Upper lobe of right lung (tissue), 1 donor: Measurements from ENCODE around the gene PALB2. TPM values are rescaled to one million over a fixed set of nuclear protein-coding genes. Genes with fewer than 3 reads are reported as not detected.
"Not testable (repeated sequence)": the region's sequence is repeated elsewhere in the genome, so short reads cannot be mapped to it uniquely, and the experiment has no call there.

ENCODE experiments used
- ATAC-seq: fragments of 200-7000 bp; cut with Tn5 transposase; one replicate; pipeline ENCODE4 v1.9.1; 2020; ENCODE audit warnings: mild to moderate bottlenecking, moderate library complexity
- DNase-seq: peaks from one replicate; pipeline ENCODE4 v3.0.0-alpha.2; 2020
- H3K27ac ChIP-seq: fragments of 200-600 bp; one replicate; pipeline ENCODE4 v1.8.0; 2022
- H3K27me3 ChIP-seq: fragments of 200-600 bp; one replicate; pipeline ENCODE4 v1.8.0; 2022; ENCODE audit warnings: mild to moderate bottlenecking
- H3K36me3 ChIP-seq: fragments of 200-600 bp; one replicate; pipeline ENCODE4 v1.8.0; 2022
- H3K4me1 ChIP-seq: fragments of 200-600 bp; one replicate; pipeline ENCODE4 v1.8.0; 2022
- H3K4me3 ChIP-seq: fragments of 200-600 bp; one replicate; pipeline ENCODE4 v1.8.0; 2022; ENCODE audit warnings: mild to moderate bottlenecking
- H3K9me3 ChIP-seq: fragments of 200-600 bp; one replicate; pipeline ENCODE4 v1.8.0; 2022
- intact Hi-C: fragments of 100-400 bp; cut with DNase I; formaldehyde crosslinking; loops from one replicate; pipeline ENCODE4 v1.11.0; 2022
- total RNA-seq: library from RNA; stranded (reverse); fragmentation: NEBNext Ultra II Directional; extraction: Animal tissue kit (Norgen Biotek cat#: 25700); gene quantifications from one replicate; pipeline ENCODE4 v1.2.1, GENCODE V29; 2021
- TF ChIP-seq, protein P1 (sequence below): fragments of 200-600 bp; IDR thresholded peaks from one replicate; pipeline ENCODE4 v1.8.0; 2022; ENCODE audit warnings: antibody characterized with exemption
- donor health status: DM: no; HTN: yes; CAD: no; lungs with severe emphysema.

PALB2 gene
- total RNA-seq, 1 donor from 2014 or later, result 11.7 TPM

DNA sequence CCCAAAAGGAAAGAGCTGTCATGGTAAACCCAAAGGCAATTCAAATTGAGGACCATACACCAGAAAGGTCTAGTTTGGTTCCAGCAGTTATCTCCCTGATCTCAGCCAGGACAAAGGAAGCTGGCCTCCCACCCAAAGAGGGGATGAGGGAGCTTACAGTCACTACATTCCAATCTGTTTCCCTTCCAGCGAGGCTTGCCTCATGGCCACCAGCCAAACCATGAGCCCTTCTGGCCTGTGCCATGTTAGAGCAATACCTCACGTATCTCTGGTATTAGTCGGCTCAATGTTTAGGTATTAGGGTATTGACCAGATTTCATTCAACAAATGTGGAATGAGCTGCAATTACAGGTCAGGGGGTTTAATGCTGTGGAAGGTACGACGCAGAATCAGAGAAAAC is 53.4 kb downstream of the PALB2 start:
- H3K4me3 ChIP-seq, result no peak overlapping the region
- TF ChIP-seq, protein P1, sequence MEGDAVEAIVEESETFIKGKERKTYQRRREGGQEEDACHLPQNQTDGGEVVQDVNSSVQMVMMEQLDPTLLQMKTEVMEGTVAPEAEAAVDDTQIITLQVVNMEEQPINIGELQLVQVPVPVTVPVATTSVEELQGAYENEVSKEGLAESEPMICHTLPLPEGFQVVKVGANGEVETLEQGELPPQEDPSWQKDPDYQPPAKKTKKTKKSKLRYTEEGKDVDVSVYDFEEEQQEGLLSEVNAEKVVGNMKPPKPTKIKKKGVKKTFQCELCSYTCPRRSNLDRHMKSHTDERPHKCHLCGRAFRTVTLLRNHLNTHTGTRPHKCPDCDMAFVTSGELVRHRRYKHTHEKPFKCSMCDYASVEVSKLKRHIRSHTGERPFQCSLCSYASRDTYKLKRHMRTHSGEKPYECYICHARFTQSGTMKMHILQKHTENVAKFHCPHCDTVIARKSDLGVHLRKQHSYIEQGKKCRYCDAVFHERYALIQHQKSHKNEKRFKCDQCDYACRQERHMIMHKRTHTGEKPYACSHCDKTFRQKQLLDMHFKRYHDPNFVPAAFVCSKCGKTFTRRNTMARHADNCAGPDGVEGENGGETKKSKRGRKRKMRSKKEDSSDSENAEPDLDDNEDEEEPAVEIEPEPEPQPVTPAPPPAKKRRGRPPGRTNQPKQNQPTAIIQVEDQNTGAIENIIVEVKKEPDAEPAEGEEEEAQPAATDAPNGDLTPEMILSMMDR, result no peak
- DNase-seq (no peak), ATAC-seq (no peak)
- H3K36me3 ChIP-seq, result peaks cover 84% of the 10 kb centered on the region
- intact Hi-C loops, result no loop called here
- no peaks in the 10 kb centered on the region for H3K9me3 ChIP-seq
- H3K27ac ChIP-seq, result no peak overlapping the region
- no peaks in the 10 kb centered on the region for H3K4me1 ChIP-seq
- H3K27me3 ChIP-seq, result no peaks in the 10 kb centered on the region

DNA sequence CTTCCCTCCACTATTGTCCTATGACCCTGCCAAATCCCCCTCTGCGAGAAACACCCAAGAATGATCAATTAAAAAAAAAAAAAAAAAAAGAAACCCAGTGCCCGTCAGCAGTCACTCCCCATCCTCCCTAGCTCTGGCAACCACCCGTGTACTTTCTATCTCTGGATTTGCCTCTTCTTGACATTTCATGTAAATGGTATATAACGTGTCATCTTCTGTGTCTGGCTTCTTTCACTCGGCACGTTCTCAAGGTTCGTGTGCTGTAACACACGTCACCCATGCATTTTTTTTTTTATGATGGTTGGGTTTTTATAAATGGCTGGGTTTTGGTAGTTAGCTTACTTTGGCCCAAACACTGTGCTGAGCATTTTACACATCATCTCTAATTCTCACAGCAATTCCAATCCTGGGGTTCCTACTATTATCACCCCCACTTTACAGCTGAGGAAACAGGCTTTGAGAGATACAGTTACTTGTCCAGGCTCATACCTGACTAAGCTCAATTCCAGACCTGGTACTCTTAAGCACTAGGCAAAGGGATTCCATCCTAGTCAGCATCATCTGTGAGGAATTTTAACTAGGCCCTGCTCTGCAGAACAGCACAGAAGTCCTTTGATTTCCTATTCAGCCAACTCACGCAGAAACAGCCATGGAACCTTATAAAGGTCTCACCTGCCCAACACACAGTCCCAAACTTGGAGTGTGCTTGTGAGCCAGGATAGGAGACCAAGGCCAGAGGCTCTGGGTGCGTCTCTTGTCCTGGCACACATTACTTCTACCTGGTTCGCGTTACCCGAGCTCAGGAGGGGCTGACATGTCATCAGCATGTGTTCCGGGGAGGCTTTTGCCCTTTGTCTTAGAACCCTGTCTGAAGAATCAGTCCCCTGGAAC is 56.7 kb downstream of the PALB2 start:
- TF ChIP-seq, protein P1, result no peak
- no peaks in the 10 kb centered on the region for H3K9me3 ChIP-seq
- ATAC-seq (no peak), DNase-seq (no peak)
- H3K27ac ChIP-seq, result no peak overlapping the region
- intact Hi-C loops, result no loop called here
- no peaks in the 10 kb centered on the region for H3K27me3 ChIP-seq
- peaks cover 82% of the 10 kb centered on the region for H3K36me3 ChIP-seq
- H3K4me1 ChIP-seq, result no peaks in the 10 kb centered on the region
- H3K4me3 ChIP-seq, result no peak overlapping the region

DNA sequence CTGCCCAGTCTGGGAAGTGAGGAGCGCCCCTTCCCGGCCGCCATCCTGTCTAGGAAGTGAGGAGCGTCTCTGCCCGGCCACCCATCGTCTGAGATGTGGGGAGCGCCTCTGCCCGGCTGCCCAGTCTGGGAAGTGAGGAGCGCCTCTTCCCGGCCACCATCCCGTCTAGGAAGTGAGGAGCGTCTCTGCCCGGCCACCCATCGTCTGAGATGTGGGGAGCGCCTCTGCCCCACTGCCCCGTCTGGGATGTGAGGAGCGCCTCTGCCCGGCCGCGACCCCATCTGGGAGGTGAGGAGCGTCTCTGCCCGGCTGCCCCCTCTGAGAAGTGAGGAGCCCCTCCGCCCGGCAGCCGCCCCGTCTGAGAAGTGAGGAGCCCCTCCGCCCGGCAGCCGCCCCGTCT is 57.8 kb downstream of the PALB2 start:
- not testable (repeated sequence) for DNase-seq, ATAC-seq

DNA sequence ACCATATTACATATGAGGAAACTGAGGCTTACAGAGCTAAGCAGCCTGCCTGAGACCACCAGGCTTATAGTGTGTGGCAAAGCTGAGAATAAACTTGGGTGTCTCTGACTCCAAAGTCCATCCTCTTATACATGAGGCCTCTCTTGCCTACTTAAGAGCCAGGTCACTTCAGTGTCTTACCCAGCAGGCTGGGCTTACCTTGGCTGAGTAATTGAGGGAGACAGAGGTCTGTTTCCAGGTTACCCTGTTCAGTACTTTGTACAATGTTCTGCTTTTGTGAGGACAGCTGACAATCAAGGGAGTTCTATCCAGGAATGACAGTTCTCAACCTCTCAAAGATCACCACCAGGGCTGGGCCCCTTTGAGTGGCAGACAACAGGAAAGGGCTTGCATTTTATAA is 59.3 kb downstream of the PALB2 start:
- no peak overlapping the region for H3K4me3 ChIP-seq
- H3K36me3 ChIP-seq, result peaks cover 74% of the 10 kb centered on the region
- no peak overlapping the region for H3K27ac ChIP-seq
- intact Hi-C loops, result no loop called here
- TF ChIP-seq, protein P1, result no peak
- H3K9me3 ChIP-seq, result no peaks in the 10 kb centered on the region
- DNase-seq, result no peak
- no peak for ATAC-seq
- no peaks in the 10 kb centered on the region for H3K27me3 ChIP-seq
- H3K4me1 ChIP-seq, result peaks cover 4% of the 10 kb centered on the region

More for the DNA sequence above, 57.8 kb downstream of the PALB2 start:
- peaks cover 80% of the 10 kb centered on the region for H3K36me3 ChIP-seq
- H3K4me1 ChIP-seq, H3K27ac ChIP-seq, H3K4me3 ChIP-seq, intact Hi-C loops, H3K9me3 ChIP-seq, H3K27me3 ChIP-seq: not testable (repeated sequence)

DNA sequence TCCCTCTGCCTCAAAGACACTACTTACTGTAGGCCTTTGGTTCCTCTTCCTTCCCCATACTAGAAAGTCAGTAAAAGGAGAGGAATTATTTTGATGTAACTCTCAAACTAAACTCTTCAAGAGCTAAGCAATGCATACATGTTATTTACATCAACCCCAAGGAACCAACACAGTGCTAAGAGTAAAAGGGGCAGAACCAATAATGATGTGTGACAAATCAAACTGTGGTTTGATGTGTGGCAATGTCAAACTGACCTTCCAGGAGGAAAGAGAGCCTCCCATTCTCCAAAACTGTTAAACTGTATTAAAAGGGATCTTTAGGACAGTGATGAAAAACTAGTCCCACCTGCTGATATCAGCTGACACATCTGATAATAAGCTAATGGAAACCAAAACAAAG is 60.7 kb downstream of the PALB2 start:
- no peak overlapping the region for H3K4me3 ChIP-seq
- H3K9me3 ChIP-seq, result no peaks in the 10 kb centered on the region
- no peaks in the 10 kb centered on the region for H3K27me3 ChIP-seq
- no peak overlapping the region for H3K27ac ChIP-seq
- intact Hi-C loops, result no loop called here
- peaks cover 72% of the 10 kb centered on the region for H3K36me3 ChIP-seq
- TF ChIP-seq, protein P1, result no peak
- H3K4me1 ChIP-seq, result peaks cover 4% of the 10 kb centered on the region
- DNase-seq (no peak), ATAC-seq (no peak)

DNA sequence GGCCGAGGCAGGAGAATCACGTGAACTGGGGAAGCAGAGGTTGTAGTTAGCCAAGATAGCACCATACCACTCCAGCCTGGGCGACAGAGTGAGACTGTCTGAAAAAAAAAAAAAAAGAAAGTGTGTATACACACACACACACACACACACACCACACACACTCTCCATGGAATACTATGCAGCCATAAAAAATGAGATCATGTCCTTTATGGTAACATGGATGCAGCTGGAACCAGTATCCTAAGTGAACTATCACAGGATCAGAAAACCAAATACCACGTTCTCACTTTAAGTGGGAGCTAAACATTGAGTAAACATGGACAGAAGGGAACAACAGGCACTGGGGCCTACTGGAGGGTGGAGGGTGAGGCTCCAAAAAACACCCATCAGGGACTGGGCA is 61.7 kb downstream of the PALB2 start:
- intact Hi-C loops, result no loop called here
- Histone ChIP-seq H3K27me3 (no peaks in the 10 kb centered on the region), H3K4me3 (no peak overlapping the region), H3K4me1 (peaks cover 4% of the 10 kb centered on the region), H3K36me3 (peaks cover 72% of the 10 kb centered on the region), H3K9me3 (no peaks in the 10 kb centered on the region), H3K27ac (no peak overlapping the region)
- TF ChIP-seq, protein P1, result no peak
- ATAC-seq (no peak), DNase-seq (no peak)
